ENCODE results near the gene MECR. TPM values are rescaled to one million over a fixed set of nuclear protein-coding genes. Genes with fewer than 3 reads are reported as not detected.
"Not testable (repeated sequence)": the region's sequence is repeated elsewhere in the genome, so short reads cannot be mapped to it uniquely, and the experiment has no call there.

The MECR gene
- total RNA-seq, 5 donors from 2014 or later (not counting 1 experiment from before 2014, with no cell fraction given), result 9.5 to 17.8 (median 17.3) TPM

DNA sequence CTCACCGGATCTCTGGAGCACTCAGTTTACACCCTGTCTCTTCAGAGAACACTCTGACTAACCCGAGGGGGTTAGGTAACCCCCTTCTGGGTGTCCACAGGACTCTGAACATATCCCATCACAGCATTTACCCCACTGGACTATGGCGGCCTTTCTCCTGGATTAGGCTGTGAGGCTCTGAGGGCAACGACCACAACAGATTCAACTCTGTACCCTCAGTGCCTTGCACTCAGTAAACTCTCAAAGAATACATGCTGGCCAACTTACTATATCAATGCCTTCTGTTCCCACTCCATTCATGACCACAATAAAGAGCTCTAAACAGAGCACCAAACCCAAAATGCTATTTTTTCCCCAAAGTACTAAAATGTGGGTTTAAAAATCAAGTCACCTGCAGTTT is 5.4 kb downstream of the MECR start:
- ChIA-PET POLR2A (no interaction called here), CTCF (interaction anchor here in 1 of 2 donors (0.6 to 0.7 kb wide), 2 partner anchors 9 to 968 kb away, joined by 3 to 5 read pairs; no protein-coding TSS in a partner anchor)
- Histone ChIP-seq H3K27ac (ENCODE audit: low read length) (no peak overlapping the region), H3K27me3 (replicated peaks in 1 of 2; ENCODE audit: control insufficient read depth in 2 of 2, extremely low read depth in 1 of 2, insufficient read depth in 2 of 2, low read length in 1 of 2) (no peaks in the 10 kb centered on the region), H3K4me3 (ENCODE audit: control insufficient read depth in 1 of 2, extremely low read depth in 1 of 2, low read length in 1 of 2) (no peak overlapping the region), H3K4me1 (ENCODE audit: control insufficient read depth in 1 of 2, extremely low read depth in 1 of 2, insufficient read depth in 2 of 2, low read length in 2 of 2) (peaks cover 0 to 8% of the 10 kb centered on the region in 2 experiments), H3K36me3 (ENCODE audit: control insufficient read depth in 2 of 2, extremely low read depth in 1 of 2, insufficient read depth in 1 of 2, low read length in 1 of 2) (peaks cover 0 to 9% of the 10 kb centered on the region in 2 donors), H3K9me3 (no peaks in the 10 kb centered on the region)
- no peak for DNase-seq
- no peak overlapping the region for H3K4me3 Mint-ChIP-seq
- WGBS (ENCODE audit: insufficient coverage), result 84% methylated on average over 4 of the region's 4 CpGs
- peaks cover 18% of the 10 kb centered on the region for H3K36me3 Mint-ChIP-seq
- no peak for ATAC-seq (replicated peaks in 1 of 4)
- H3K4me1 Mint-ChIP-seq, result peaks cover 10 to 11% (median 10%) of the 10 kb centered on the region in 3 donors
- no peaks in the 10 kb centered on the region for H3K27me3 Mint-ChIP-seq
- H3K27ac Mint-ChIP-seq, result no peak overlapping the region
- no peaks in the 10 kb centered on the region for H3K9me3 Mint-ChIP-seq

DNA sequence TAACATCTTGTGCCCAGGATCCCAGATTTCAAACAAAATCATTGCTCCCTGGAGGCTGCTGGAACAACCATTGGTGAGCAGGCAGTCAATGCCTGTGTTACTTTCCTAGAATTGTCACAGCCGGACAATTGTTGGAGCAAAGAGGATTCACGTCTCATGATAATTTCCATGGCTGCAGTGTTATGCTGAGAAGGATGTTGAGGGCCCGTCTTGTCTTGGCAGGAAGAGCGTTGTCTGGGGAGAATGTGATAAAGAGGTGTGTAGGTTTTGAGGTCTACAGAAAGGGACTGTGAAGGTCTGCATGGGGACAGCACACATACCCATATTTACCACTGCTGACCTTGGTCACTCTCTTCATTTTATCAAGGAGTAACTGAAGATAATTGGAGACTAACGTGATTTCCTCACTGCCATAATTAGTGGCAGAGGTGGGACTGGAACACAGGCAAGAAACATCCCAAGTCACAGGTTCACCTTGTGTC is 6.3 kb downstream of the MECR start:
- H3K4me3 ChIP-seq (ENCODE audit: control insufficient read depth in 1 of 2, extremely low read depth in 1 of 2, low read length in 1 of 2), result no peak overlapping the region
- H3K36me3 ChIP-seq (ENCODE audit: control insufficient read depth in 2 of 2, extremely low read depth in 1 of 2, insufficient read depth in 1 of 2, low read length in 1 of 2), result peaks cover 0 to 11% of the 10 kb centered on the region in 2 donors
- H3K4me1 ChIP-seq (ENCODE audit: control insufficient read depth in 1 of 2, extremely low read depth in 1 of 2, insufficient read depth in 2 of 2, low read length in 2 of 2), result no peaks in the 10 kb centered on the region
- no peaks in the 10 kb centered on the region for H3K27me3 Mint-ChIP-seq
- peaks cover 19% of the 10 kb centered on the region for H3K36me3 Mint-ChIP-seq
- DNase-seq (no peak), ATAC-seq (replicated peaks in 1 of 4) (no peak)
- H3K27ac Mint-ChIP-seq, result no peak overlapping the region
- 100% methylated on average over 2 of the region's 5 CpGs for WGBS (ENCODE audit: insufficient coverage)
- no peak overlapping the region for H3K27ac ChIP-seq (ENCODE audit: low read length)
- no peaks in the 10 kb centered on the region for H3K9me3 Mint-ChIP-seq
- ChIA-PET CTCF (no interaction called here), POLR2A (no interaction called here)
- no peaks in the 10 kb centered on the region for H3K9me3 ChIP-seq
- peaks cover under 1% of the 10 kb centered on the region in 3 donors for H3K4me1 Mint-ChIP-seq
- H3K4me3 Mint-ChIP-seq, result no peak overlapping the region
- H3K27me3 ChIP-seq (replicated peaks in 1 of 2; ENCODE audit: control insufficient read depth in 2 of 2, extremely low read depth in 1 of 2, insufficient read depth in 2 of 2, low read length in 1 of 2), result no peaks in the 10 kb centered on the region

DNA sequence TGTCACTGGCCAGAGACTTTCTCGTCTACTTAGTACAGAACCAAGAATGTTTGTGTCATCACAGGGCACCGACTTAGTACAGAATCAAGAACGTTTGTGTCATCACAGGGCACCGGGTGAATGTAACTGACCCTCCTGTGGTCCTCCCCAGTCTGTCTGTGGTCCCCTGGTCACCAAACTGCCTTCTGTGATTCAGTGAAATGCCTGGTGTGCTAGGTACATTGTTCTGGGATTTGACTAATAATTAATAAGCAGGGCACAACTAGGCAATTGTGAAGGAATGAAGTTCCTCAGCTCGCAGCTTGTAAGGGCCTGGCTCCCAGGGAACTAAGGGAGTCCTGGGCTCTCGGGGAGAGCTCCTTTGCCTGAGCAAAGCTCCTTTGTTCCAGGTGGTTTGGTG is 7.2 kb downstream of the MECR start:
- peaks cover 0 to 11% of the 10 kb centered on the region in 2 donors for H3K36me3 ChIP-seq (ENCODE audit: control insufficient read depth in 2 of 2, extremely low read depth in 1 of 2, insufficient read depth in 1 of 2, low read length in 1 of 2)

DNA sequence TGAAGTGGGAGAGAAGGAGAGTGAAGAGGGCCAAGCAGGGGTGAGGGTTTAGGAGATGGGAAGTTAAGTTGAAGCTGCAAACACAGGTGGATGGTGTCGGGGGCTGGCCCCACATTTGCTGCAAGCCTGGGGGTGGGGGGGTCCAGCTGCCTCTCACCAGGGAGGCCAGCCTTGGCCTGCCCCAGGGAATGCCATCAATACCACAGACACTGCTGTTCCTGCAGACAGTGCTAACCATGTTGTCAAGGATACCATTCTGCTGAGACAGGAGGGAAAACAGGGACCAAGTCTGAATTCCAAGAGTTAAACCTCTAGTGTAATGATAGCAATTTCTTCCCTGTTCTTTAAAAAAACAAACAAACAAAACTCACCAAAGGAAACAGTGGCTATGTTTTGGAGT is 8.0 kb downstream of the MECR start:
- Mint-ChIP-seq H3K27me3 (no peaks in the 10 kb centered on the region), H3K4me3 (no peak overlapping the region), H3K27ac (no peak overlapping the region), H3K9me3 (no peaks in the 10 kb centered on the region), H3K36me3 (peaks cover 19% of the 10 kb centered on the region), H3K4me1 (no peaks in the 10 kb centered on the region)
- POLR2A ChIA-PET, result interaction anchor here in 1 of 2 donors (0.7 kb wide), 1 partner anchor 26 kb away, joined by 10 read pairs; no protein-coding TSS in a partner anchor
- DNase-seq, result no peak
- ATAC-seq (replicated peaks in 1 of 4), result no peak
- WGBS (ENCODE audit: insufficient coverage), result 90% methylated on average over 1 of the region's 1 CpG
- no peak overlapping the region for H3K27ac ChIP-seq (ENCODE audit: low read length)
- no peak overlapping the region for H3K4me3 ChIP-seq (ENCODE audit: control insufficient read depth in 1 of 2, extremely low read depth in 1 of 2, low read length in 1 of 2)
- H3K4me1 ChIP-seq (ENCODE audit: control insufficient read depth in 1 of 2, extremely low read depth in 1 of 2, insufficient read depth in 2 of 2, low read length in 2 of 2), result no peaks in the 10 kb centered on the region
- no peaks in the 10 kb centered on the region for H3K27me3 ChIP-seq (replicated peaks in 1 of 2; ENCODE audit: control insufficient read depth in 2 of 2, extremely low read depth in 1 of 2, insufficient read depth in 2 of 2, low read length in 1 of 2)
- CTCF ChIA-PET, result no interaction called here
- H3K9me3 ChIP-seq, result no peaks in the 10 kb centered on the region
- H3K36me3 ChIP-seq (ENCODE audit: control insufficient read depth in 2 of 2, extremely low read depth in 1 of 2, insufficient read depth in 1 of 2, low read length in 1 of 2), result peaks cover 0 to 12% of the 10 kb centered on the region in 2 donors

More for the DNA sequence above, 7.2 kb downstream of the MECR start:
- Histone ChIP-seq H3K4me3 (ENCODE audit: control insufficient read depth in 1 of 2, extremely low read depth in 1 of 2, low read length in 1 of 2) (no peak overlapping the region), H3K27me3 (replicated peaks in 1 of 2; ENCODE audit: control insufficient read depth in 2 of 2, extremely low read depth in 1 of 2, insufficient read depth in 2 of 2, low read length in 1 of 2) (no peaks in the 10 kb centered on the region), H3K9me3 (no peaks in the 10 kb centered on the region), H3K27ac (ENCODE audit: low read length) (no peak overlapping the region), H3K4me1 (ENCODE audit: control insufficient read depth in 1 of 2, extremely low read depth in 1 of 2, insufficient read depth in 2 of 2, low read length in 2 of 2) (no peaks in the 10 kb centered on the region)
- no peak for ATAC-seq (replicated peaks in 1 of 4)
- Mint-ChIP-seq H3K4me1 (no peaks in the 10 kb centered on the region), H3K9me3 (no peaks in the 10 kb centered on the region), H3K36me3 (peaks cover 19% of the 10 kb centered on the region), H3K27ac (no peak overlapping the region), H3K27me3 (no peaks in the 10 kb centered on the region), H3K4me3 (no peak overlapping the region)
- POLR2A ChIA-PET, result no interaction called here
- no peak for DNase-seq
- CTCF ChIA-PET, result no interaction called here
- WGBS (ENCODE audit: insufficient coverage), result 90% methylated on average over 6 of the region's 6 CpGs

DNA sequence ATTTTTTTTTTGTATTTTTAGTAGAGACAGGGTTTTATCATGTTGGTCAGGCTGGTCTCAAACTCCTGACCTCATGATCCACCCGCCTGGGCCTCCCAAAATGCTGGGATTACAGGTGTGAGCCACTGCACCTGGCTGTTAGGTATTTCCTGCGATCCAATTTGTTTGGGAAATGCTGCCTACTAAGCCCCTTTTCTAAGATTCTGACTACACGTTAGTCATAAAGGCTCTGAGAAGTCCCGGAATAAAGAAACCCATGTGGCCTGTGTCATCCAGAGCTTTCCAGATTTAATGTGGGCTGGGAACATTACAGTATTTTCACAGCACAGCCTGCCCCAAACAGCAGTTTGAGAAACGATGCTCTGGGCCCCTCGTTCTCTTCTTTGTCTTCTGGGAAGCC is 8.5 kb downstream of the MECR start:
- H3K27me3 ChIP-seq (replicated peaks in 1 of 2; ENCODE audit: control insufficient read depth in 2 of 2, extremely low read depth in 1 of 2, insufficient read depth in 2 of 2, low read length in 1 of 2); H3K9me3 ChIP-seq; H3K4me1 ChIP-seq (ENCODE audit: control insufficient read depth in 1 of 2, extremely low read depth in 1 of 2, insufficient read depth in 2 of 2, low read length in 2 of 2); H3K4me1 Mint-ChIP-seq; H3K9me3 Mint-ChIP-seq; ATAC-seq (replicated peaks in 1 of 4); H3K27ac ChIP-seq (ENCODE audit: low read length); H3K27ac Mint-ChIP-seq; H3K27me3 Mint-ChIP-seq; H3K4me3 Mint-ChIP-seq; CTCF ChIA-PET; DNase-seq; H3K4me3 ChIP-seq (ENCODE audit: control insufficient read depth in 1 of 2, extremely low read depth in 1 of 2, low read length in 1 of 2): not testable (repeated sequence)
- peaks cover 0 to 14% of the 10 kb centered on the region in 2 donors for H3K36me3 ChIP-seq (ENCODE audit: control insufficient read depth in 2 of 2, extremely low read depth in 1 of 2, insufficient read depth in 1 of 2, low read length in 1 of 2)
- peaks cover 19% of the 10 kb centered on the region for H3K36me3 Mint-ChIP-seq
- POLR2A ChIA-PET, result interaction anchor here in 1 of 2 donors (0.7 kb wide), 1 partner anchor 26 kb away, joined by 10 read pairs; no protein-coding TSS in a partner anchor
- WGBS (ENCODE audit: insufficient coverage), result 97% methylated on average over 3 of the region's 6 CpGs

DNA sequence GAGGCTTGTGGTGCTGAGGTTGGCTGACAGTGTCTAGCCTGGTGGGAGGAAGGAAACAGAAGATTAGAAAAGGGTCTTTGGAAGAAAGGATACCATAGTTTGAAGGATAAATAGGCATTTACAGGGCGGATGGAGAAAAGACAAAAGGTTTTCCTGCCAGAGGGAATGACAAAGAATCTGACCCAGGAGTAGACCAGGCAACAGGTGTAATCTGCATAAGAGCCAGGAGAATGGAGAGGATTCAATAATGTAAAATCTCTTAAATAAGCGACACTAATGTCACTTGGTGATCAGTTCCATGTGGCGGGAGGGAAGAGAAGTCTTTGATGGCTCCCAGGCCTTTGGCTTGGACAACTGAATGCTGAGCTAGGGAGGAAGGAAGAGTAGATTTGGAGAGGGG is 9.4 kb downstream of the MECR start:
- 100% methylated on average over 3 of the region's 3 CpGs for WGBS (ENCODE audit: insufficient coverage)
- Histone ChIP-seq H3K9me3 (no peaks in the 10 kb centered on the region), H3K36me3 (ENCODE audit: control insufficient read depth in 2 of 2, extremely low read depth in 1 of 2, insufficient read depth in 1 of 2, low read length in 1 of 2) (peaks cover 0 to 14% of the 10 kb centered on the region in 2 donors), H3K27ac (ENCODE audit: low read length) (no peak overlapping the region), H3K4me1 (ENCODE audit: control insufficient read depth in 1 of 2, extremely low read depth in 1 of 2, insufficient read depth in 2 of 2, low read length in 2 of 2) (no peaks in the 10 kb centered on the region), H3K27me3 (replicated peaks in 1 of 2; ENCODE audit: control insufficient read depth in 2 of 2, extremely low read depth in 1 of 2, insufficient read depth in 2 of 2, low read length in 1 of 2) (no peaks in the 10 kb centered on the region), H3K4me3 (ENCODE audit: control insufficient read depth in 1 of 2, extremely low read depth in 1 of 2, low read length in 1 of 2) (no peak overlapping the region)
- Mint-ChIP-seq H3K27ac (no peak overlapping the region), H3K4me1 (no peaks in the 10 kb centered on the region), H3K9me3 (no peaks in the 10 kb centered on the region), H3K27me3 (no peaks in the 10 kb centered on the region), H3K4me3 (no peak overlapping the region), H3K36me3 (peaks cover 23% of the 10 kb centered on the region)
- no peak for DNase-seq
- ChIA-PET CTCF (no interaction called here), POLR2A (interaction anchor here in 1 of 2 donors (0.5 kb wide), 1 partner anchor 88 kb away, joined by 5 read pairs; no protein-coding TSS in a partner anchor)
- no peak for ATAC-seq (replicated peaks in 1 of 4)

DNA sequence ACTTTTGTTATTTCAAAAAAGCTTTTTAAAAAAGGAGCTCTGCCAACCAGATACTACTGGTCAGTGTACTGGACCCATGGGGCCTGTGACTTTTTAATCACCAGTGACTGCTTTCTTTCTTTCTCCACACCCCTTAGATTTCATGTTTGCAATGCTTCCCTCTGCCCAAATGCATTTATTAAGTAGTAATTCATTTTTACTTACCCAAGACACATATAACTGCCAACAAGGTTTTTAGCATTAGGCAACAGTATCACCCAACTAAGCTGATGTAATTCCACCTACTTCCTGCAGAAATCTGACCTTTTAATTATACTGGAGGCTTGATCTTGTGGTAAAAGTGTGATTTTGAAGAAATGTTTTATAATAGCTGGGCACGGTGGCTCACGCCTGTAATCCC is 12.5 kb downstream of the MECR start:
- POLR2A ChIA-PET, result no interaction called here
- Mint-ChIP-seq H3K4me1 (no peaks in the 10 kb centered on the region), H3K9me3 (no peaks in the 10 kb centered on the region), H3K4me3 (no peak overlapping the region), H3K27ac (no peak overlapping the region), H3K27me3 (no peaks in the 10 kb centered on the region), H3K36me3 (peaks cover 34% of the 10 kb centered on the region)
- Histone ChIP-seq H3K27me3 (replicated peaks in 1 of 2; ENCODE audit: control insufficient read depth in 2 of 2, extremely low read depth in 1 of 2, insufficient read depth in 2 of 2, low read length in 1 of 2) (no peaks in the 10 kb centered on the region), H3K9me3 (no peaks in the 10 kb centered on the region), H3K4me3 (ENCODE audit: control insufficient read depth in 1 of 2, extremely low read depth in 1 of 2, low read length in 1 of 2) (no peak overlapping the region), H3K27ac (ENCODE audit: low read length) (no peak overlapping the region), H3K36me3 (ENCODE audit: control insufficient read depth in 2 of 2, extremely low read depth in 1 of 2, insufficient read depth in 1 of 2, low read length in 1 of 2) (peaks cover 2 to 25% of the 10 kb centered on the region in 2 donors), H3K4me1 (ENCODE audit: control insufficient read depth in 1 of 2, extremely low read depth in 1 of 2, insufficient read depth in 2 of 2, low read length in 2 of 2) (no peaks in the 10 kb centered on the region)
- CTCF ChIA-PET, result no interaction called here
- no CpG with 5 or more reads among the region's 2 CpGs for WGBS (ENCODE audit: insufficient coverage)
- DNase-seq, result no peak
- no peak for ATAC-seq (replicated peaks in 1 of 4)

All from T-cell (primary cell).